ENCODE data around the gene GAS2L2.

DNA sequence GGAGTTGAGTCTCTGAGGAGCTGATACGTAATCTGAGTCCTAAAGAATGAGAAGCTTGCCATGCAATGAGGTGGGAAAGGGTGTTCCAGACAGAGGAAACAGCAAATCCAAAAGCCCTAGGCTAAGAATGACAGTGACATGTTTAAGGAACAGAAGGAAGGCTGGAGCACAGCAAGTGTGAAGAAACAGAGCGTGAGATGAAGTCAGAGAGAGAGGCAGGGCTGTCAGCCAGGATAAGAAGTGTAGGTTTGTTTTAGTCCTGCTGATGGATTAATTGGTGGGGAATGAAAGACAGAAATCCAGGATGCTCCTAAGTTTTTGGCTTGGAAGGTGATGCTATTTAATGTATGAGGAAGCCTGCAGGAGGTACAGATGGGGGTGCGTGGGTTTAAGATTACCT is 27.9 kb upstream of the GAS2L2 start:
- TF ChIP-seq CTCF (conservative IDR thresholded peaks at IDR 0.05; ENCODE audit: low read depth, low read length) (no peak), EZH2 (IDR thresholded peaks at IDR 0.05; ENCODE audit: low read length, unreplicated experiment) (no peak)
